Activated CD4-positive, alpha-beta T cell treated with anti-CD3 and anti-CD28 coated beads, Interleukin-2, Interleukin-4, amounts not matched to agents 100 ng/mL and 50 ng/mL, durations not matched to agents 16 hours and 8 hours (primary cell): ENCODE measurements around the gene SUPT3H.
"Not testable (repeated sequence)": the region's sequence is repeated elsewhere in the genome, so short reads cannot be mapped to it uniquely, and the experiment has no call there.

Experiments
- DNase-seq: peaks from one replicate; pipeline ENCODE4 v3.0.0-alpha.2; 2020; ENCODE audit warnings: low spot score

The SUPT3H gene

DNA sequence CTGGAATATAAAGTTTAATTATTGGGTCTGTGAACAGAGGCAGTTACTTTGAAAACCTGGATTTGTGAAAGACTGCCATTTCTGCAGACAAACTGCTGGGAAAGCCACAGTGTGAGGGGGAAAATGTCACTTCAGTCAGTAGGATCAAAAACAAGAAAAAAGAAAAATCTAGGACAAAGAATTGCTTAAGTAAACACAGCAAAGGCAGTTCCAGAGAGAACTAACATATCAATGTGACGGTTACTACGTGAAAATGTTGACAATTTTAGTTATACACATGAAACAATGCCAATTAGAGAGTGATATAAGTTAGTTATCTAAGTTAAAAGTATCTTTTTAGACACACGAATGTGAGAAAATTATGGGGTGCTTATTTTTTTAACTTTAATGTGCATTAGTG, 320.0 kb downstream of the SUPT3H start:
- no peak for DNase-seq

DNA sequence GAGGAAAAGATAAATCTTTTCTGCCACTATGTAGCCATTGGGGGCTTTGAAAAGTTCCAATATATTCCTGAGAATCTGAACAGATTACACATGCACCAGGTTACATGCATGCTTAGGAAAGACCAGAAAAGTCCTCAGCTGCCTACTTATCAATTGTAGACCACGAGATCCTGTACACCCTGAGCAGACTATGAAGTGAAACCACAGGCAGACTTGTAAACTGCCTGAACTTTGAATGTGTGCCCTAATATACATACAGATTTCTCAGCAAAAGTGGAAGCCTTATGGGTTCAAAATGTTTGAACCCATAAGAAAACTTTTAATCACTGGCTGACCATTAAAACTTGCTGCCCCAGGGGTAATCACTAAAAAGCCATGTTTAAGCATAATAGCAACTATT, 323.1 kb downstream of the SUPT3H start:
- no peak for DNase-seq

DNA sequence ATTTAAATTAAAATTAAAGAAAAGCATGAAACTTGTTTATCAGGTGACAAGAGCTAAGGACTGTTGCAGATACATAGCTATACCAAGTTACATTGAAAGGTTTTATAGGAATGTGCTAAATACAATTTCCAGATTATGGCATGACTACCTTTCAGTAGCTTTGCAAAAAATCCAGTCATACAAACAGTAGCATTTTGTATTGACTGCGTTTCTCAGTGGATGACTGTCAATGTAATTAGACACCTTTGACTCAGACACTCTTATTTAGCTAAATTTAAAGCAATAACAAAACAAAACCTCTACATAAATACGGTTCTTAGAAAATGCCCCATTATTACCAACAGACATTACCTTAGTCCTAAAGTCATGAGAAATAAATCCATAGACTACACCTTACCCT, 325.4 kb downstream of the SUPT3H start:
- no peak for DNase-seq

DNA sequence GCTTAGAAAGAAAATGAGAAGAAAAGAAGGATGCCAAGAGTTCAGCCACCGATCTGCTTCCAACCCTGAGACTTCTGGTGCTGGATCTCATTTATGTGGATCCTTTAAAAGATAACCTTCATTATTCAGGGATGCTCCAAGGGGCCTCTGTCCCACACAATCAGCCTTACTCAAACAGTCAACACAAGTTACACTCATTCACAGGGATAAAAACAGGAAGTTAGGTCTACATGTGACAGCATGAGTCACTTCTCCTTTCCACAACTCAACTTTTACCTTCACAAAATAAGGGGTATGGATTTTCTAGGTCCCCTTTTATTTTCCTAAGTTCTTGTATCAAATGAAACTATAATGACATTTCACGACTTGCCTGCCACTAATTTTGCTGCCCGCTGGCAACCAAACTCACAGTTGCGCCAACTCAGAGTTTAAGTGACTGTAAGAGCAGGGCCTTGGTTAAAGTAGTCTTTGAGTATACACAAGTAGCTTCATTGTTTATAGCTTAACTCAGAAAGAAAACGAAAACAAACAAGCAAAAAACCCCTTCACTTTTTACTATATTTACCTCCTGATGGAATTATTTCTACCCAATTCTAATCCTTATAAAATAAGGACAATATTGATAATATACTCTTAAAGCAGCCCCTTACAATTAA, 328.4 kb downstream of the SUPT3H start:
- DNase-seq: no peak

DNA sequence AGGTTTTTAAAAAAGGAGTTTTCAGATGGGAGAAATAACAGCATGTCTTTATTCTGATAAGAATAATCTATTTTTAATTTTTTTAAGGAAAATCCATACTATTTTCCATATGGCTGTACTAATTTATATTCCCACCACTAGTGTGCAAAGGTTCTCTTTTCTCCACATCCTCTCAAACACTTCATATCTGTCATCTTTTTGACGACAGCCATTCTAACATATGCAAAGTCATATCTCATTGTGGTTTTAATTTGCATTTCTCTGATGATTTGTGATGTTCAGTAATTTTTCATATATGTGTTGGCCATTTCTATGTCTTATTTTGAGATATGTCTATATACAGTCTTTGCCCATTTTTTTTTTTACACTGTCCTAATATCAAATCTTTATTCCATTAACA, 330.2 kb downstream of the SUPT3H start:
- no peak for DNase-seq

DNA sequence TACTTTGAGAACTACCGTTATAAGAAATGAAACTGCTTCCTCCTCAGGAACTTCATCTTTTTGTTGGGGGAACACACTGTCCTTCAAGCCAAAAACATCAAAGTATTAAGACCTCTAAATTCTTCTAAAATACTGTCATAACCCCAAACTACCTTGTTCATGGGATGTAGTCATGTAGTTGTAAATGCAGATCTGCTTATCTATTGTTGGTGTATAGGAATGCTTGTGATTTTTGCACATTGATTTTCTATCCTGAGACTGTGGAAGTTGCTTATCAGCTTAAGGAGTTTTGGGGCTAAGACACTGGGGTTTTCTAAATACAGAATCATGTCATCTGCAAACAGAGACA, 332.5 kb downstream of the SUPT3H start:
- DNase-seq: no peak

DNA sequence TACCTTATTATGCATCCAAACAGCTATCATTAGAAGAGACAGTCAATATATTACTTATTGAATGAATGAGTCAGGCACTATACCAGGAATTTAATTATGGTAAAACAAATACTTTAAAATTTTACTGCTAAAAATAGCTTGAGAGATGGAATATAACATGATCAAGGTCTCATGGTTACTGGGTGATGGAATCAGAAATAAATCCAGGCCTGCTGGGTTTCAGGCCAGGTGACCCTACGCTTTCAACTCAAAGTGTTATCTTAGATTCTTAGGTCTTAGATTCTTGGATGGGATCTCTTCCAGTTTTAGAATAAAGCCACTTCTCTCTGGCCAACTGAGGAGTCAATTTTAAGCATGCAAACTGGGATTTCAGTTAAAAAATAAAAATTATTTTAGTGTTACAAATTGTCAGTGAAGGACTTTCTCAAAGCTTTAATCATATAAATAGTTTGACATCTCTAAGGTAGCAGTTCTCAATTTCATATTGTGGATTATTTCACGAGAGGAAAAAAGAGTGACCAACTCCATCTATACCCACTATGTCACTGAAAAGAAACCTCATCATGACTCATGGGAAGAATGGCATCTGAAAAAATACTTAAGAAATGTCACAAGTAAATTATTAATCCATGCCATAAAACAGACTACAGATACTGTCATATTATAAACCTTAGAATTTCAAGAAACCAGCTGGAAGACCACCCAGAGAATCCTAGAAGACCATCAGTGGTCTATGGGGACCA, 333.1 kb downstream of the SUPT3H start:
- DNase-seq: no peak

DNA sequence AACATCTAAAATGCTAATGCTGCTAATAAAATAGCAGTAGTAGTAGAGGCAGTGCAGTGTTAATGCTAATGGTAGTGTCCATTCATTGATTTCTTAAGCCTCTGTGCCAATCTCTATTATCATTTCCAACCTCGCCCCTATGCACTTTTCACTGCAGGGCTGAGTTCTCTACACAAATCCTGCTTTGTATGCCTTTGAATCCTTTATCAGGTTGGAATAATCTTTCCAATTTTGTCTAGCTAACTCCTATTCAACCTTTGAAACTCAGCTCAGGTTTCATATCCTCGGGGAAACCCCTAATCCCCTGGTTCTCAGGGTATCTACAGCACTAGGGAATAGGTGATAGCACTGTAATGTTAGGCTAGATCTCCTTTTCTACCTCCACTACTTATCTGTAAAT, 333.6 kb downstream of the SUPT3H start:
- DNase-seq: no peak

DNA sequence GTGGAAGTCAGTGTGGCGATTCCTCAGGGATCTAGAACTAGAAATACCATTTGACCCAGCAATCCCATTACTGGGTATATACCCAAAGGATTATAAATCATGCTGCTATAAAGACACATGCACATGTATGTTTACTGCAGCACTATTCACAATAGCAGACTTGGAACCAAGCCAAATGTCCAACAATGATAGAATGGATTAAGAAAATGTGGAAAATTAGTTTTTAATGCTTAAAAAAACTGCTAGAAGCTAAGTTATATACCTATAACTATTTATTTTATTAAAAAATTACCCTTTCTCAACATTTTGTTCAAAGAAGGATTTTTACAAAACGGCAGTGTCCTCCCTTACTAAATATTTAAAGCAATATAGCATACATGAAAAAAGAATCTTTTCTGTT, 335.1 kb downstream of the SUPT3H start:
- not testable (repeated sequence) for DNase-seq

DNA sequence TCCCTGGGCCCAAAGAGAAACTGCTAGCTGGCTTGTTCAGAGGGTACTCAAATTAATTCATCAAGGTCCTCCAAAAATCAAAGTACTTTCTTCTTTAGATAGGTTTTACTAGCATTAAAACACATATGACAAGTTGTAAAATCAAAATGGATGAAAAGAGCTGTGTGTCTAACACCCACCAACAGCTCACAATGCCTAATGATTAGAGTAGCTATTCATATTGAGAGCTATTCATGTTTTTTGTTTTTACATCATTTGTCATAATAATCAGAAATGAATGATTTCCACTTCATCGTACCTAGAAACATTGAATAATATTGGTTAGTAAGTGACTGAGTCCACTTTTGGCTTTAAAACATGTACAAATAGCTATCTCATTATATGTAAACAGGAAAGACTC, 339.5 kb downstream of the SUPT3H start:
- no peak for DNase-seq

DNA sequence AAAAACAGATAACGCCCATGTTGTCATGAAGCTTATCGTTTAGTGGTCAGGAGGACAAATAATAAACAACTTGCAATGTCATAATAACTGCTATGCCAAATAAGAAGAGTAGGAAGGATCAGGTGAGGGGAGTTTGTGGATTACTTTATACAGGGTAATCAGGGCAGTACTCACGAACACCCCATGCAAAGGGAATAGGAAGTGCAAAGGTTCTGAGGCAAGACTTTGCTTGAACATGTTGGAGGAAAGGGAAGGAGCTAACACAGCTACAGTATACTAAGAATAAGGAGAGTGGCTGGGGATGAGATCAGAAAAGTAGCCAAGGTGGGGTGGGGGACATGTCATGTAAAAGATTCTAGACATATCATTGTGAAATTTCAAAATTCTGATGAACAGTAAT, 341.6 kb downstream of the SUPT3H start:
- no peak for DNase-seq

DNA sequence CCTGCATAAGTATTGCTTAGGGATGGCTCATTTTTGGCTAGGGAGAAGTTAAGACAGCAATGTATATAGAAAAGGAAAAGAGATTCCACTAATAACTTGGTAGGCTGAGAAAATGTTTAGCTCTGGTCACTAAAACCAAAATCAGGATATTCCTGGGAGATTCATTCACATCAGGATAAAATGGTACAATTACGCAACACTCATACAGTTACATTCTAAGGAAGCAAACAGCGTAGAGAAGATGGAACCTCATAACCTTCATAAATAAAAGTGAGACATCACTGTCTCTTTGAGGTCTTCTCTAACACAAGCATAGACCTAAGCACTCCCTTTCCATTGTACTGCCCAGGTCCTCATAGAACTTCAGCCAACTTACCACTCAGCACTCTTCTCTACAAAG, 345.3 kb downstream of the SUPT3H start:
- DNase-seq: no peak

DNA sequence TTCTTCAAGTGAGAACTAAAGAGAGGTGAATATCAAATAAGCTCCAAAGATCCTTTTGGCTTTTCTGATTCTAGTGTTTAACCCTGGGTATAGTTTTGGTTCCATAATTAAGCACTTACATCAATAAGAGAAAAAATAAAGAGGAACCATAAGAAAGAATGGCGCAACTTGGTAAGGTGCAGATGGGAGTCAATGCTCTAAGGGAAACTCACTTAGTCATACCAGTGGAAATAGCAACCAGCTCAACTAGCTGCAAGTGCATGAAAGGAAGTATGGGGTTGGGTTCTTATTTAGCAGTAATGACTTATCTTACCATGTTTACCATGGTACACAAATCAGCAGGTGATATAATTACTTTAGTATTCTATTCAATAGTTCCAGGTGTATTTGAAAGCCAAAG, 346.1 kb downstream of the SUPT3H start:
- no peak for DNase-seq

DNA sequence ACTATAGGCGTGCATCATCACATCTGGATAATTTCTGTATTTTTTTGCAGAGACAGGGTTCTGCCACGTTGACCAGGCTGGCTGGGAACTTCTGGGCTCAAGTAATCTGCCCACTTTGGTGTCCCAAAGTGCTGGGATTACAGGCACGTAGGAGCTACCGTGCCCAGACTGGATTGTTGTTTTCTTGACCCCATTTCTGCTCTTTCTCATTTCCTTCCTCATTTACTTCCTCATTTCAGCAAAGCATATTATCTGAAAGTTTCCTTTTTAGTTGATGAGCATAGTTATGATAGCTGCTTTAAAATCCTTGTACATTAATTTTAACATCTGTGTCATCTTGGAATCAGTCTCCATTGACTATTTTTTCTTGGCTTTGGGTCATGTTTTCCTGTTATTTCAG, 350.6 kb downstream of the SUPT3H start:
- no peak for DNase-seq

DNA sequence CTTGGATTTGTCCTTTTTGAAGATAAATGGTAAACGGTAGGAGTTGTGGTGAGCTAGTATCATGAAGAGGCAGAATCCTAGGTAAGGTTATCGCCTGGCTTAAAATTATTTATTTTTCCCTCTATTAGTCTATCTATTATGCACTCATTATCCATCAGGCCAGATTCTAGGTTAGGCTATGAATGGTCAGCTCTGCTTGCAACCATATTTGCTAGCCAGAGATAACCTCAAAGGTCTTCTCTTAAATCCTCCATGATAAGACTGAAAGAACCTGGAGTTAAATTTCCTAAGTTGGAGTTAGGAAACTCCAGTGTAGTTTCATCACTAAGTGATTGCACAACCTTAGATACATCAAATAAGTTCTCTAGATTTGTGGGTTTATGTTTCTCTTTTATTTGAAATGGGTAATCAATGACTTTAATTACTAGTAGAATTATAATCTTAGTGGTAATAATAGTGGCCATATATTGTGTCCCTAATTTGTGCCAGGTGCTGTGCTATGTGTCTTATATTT, 351.7 kb downstream of the SUPT3H start:
- no peak for DNase-seq

DNA sequence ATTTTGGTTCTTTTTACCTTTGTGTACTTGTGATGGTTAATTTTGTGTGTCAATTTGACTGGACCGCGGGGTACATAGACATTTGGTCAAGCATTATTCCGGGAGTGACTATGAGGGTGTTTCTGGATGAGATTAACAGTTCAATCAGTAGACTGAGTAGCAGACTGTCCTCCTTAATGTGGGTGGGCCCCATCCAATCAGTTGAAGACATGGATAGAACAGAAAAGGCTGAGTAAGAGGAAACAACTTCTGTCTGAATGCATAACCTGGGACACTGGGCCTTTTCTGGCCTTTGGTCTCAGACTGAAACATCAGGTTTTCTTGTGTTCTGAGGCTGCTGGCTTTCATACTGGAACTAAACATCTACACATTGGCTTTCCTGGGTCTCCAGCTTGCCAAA, 353.1 kb downstream of the SUPT3H start:
- DNase-seq: no peak

DNA sequence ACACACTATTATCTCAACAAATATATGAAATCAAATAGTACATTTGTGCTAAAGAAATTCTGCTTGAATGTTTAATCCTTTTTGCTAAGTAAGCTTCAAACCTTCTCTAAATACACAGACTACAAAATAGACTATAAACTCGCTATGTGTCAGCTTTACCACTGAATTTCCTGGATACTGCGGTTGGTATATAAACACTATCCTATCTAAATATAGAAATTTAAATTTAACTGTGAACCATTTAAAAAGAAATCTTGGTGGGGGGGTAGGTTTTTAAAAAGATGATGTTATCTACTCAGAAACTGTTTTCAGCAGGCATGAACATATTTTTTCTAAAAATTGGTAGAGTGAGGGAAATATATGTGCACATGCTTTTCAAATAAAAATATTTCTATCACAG, 356.1 kb downstream of the SUPT3H start:
- peak; percentile 30 for DNase-seq

DNA sequence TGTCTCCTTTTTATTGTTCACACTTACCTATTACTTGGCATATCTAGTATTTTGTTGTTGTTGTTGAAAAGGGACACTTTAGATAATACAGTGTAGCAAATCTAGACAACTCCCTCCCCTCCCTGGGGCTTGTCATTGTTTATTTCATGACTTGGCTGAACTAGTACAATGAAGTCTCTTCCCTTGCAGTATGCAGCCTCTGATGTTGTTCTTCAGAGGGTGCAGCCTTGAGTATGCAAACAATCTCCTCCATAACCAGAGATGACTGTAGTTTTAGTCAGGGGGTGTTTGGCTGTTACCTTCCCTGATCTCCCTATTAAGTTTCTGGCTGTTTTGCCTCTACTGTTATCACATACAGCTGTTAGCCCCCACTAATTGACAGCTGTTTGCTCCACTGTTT, 365.0 kb downstream of the SUPT3H start:
- DNase-seq: no peak

DNA sequence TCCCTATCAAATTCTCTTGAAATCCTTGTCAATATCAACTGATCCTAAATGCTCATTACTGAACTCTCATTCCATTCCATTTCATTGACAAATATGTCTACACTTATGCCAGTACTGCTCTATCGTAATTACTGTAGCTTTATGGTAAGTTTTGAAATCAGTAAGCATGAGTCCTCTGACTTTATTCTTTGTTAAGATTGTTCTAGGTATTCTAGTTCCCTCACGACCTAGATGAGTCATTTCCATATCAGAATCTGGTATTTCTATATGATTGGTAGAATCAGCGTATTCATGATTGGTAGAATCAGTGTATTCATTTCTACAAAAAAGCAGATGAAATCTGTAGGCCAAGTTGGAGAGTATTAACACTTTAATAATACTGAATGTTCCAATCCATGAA, 368.2 kb downstream of the SUPT3H start:
- DNase-seq: peak; percentile 85

DNA sequence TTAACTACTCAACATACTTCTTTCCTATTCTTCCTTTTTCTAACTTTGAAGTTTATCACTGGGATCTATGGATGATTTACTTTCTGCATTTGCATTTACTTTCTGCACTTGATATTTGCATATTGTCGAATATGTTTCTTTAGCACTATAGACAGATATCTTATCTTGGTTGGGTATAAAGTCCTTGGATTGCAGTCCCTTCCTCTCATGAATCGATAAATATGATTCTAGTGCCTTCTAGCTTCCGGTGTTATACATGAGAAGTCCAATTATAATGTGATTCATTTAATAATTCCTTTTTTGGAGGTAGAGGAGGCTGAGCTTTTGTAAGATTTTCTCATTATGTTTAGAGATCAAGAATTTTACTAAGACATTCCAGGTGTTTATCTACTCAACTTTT, 370.8 kb downstream of the SUPT3H start:
- DNase-seq: no peak

DNA sequence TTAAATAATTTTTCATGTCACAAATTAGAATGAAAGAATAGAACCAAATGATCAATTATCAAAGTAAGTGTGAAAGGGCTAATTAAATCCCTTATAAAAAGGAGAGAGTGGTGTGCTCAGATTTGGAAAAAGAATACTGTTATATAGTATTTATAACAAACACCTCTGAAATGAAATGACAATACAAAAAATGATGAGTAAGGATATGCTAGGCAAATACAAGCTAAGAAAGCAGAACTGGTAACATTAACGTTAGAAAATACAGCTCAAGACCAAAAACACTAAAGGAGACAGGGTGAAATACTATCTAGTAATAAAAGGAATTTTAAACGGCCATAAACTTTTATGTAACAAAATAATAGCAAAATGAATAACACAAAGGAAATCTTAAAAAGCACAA, 373.8 kb downstream of the SUPT3H start:
- DNase-seq: no peak

DNA sequence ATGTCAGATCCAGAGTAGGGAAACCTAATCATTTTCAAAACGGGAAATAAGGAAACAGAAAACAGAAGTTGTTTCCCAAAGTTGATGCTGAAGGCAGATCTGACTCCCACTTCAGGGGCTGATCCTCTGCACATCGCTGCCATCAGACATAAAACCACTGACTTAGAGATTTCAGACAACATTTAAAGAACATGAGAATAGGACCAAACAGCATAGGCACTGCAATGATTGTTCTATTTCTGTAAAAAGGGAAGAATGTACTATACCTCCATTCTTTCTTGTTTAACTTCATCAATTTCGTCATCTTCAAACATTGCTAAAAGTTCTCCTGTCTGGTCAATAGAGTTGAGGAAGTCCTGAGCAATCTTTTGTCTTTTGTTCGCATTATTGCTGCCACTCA, 374.3 kb downstream of the SUPT3H start:
- DNase-seq: no peak

DNA sequence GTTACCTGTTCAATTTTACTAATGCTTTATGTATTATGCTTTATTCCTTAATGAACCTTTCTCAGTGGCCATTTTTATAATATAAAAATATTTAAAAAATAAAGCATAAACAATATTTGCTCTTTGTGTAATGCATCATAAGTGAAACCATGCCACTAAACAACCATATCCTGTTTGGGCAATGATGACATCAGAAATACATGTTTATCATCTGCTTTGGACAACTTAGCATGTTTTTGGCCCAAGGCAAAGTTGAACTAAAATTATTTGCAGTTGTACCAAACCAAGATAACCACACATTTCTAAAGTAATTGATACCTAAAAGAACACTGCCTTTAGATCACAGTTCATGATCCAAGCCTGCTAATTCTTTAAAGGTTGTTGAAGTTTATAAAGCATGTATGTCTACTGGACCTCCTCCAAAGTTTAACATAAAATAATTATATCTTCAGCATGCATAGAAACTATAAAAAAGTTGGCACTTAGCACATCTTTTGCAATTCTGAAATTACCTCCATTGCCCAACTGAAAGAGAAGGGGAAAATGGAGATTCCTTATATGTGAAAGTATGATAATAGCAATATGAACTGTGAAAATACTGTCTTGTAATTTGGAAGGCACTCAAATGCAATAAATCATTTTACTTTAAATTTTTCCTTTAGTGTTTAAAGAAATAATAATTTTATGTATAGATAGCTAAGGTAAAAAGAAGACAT, 375.2 kb downstream of the SUPT3H start:
- peak; percentile 11 for DNase-seq
